Tibial nerve (tissue), 3 donors: Measurements from ENCODE around the gene CALD1.

Source experiments
- CTCF ChIP-seq, 5 experiments: fragments of 200-600 bp in 3 of 5; fragments of 450-650 bp in 2 of 5; sonication (generic) in 3 of 5; IDR thresholded peaks; one replicate each; pipeline ENCODE4 v1.5.1; 2016 to 2019; ENCODE audit warnings: antibody characterized with exemption in 5 of 5, mild to moderate bottlenecking in 3 of 5, moderate library complexity in 2 of 5
- POLR2A ChIP-seq, 2 donors: fragments of 450-650 bp; IDR thresholded peaks; one replicate each; pipeline ENCODE4 v1.6.1; 2017; ENCODE audit warnings: antibody characterized with exemption in 2 of 2, mild to moderate bottlenecking in 2 of 2, moderate library complexity in 2 of 2

DNA sequence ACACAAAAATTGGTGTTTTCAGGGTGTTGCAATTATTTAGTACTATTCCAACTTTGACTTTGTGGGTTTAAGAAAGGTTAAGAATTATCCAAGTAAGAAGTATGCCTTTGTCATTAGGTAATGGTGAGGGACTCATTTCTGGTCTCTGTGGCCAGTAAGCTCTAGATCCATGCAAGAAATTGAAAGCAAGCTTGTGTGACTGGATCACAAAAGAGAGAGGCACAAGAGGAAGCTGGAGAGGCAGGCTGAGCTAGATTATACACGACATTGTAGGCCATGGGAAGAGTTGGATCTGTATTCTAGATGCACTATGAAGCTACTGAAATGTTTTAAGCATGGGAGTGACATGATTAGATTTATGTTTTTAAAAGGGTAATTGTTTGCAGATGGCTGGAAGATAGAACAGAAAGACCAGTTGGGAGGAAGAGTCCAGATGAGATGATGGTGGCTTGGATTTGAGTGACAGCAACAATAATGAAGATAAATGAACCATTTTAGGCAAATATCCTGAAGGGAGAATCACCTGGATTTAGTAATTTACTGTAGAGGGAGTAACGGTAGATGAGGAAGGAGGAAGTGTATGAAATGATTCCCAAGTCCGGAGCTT is 50.0 kb downstream of the CALD1 start:
- no peak for TF ChIP-seq CTCF (IDR thresholded peaks at IDR 0.05)
- no peak for TF ChIP-seq POLR2A (IDR thresholded peaks at IDR 0.05)
